NCI-H82 (cell line): Measurements from ENCODE around the gene CLEC3A.
"Not testable (repeated sequence)": the region's sequence is repeated elsewhere in the genome, so short reads cannot be mapped to it uniquely, and the experiment has no call there.

ENCODE experiments used
- DNase-seq: peaks from one replicate; lab custom pipeline; 2025; lab: John Stamatoyannopoulos, UW

CLEC3A gene, protein sequence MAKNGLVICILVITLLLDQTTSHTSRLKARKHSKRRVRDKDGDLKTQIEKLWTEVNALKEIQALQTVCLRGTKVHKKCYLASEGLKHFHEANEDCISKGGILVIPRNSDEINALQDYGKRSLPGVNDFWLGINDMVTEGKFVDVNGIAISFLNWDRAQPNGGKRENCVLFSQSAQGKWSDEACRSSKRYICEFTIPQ

DNA sequence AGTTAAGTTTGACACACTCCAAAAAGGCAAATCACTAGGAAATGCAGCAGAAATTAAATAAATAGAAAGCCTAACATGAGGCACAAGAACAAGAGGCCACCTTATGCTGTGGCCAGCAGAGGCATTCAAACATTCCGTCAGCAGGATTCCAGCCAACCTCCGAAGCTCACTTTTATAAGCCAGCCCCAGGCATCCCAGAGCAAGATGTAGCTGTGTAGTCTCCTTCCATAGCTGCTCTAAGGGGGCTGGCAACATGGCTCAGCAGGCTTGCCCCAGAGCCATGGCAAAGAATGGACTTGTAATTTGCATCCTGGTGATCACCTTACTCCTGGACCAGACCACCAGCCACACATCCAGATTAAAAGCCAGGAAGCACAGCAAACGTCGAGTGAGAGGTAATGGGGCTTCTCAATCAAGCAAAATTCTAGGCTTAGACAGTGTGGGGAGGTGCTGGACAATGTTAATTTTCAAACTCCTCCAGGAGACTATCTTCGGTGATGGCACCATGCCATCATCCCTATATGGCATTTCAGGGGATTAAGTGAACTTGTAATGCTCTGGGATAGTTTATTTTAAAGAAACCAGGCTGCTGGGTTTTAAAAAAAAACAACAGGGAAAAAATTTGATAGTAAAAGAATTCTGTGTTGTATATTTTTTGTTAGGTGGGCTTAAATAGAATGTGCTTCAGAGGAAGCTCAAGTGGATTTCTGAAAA, at the start of gene CLEC3A:
TSS of gene CLEC3A (plus strand) at position 202 of the 714 bp plus-strand sequence. CDS start at position 281, 79 bp downstream.
- DNase-seq: no peak

DNA sequence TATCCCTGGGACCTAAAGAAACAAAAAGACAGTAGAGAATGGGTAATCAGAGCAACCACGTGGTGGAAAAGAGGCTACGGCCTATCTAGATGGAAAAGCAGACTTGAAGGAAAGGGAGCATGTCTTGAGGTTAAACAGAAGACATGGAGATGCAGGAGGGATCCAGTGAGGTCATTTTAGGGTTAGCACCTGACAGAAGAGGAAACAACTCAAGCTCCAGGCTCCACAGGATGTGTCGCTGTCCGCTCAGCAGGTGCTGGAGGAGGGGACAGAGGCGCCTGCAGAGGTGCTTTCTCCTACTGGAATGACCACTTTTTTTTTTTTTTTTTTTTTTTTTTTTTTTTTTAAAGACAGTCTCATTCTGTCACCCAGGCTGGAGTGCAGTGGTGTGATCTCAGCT, 47.5 kb upstream of the CLEC3A start:
- no peak for DNase-seq

DNA sequence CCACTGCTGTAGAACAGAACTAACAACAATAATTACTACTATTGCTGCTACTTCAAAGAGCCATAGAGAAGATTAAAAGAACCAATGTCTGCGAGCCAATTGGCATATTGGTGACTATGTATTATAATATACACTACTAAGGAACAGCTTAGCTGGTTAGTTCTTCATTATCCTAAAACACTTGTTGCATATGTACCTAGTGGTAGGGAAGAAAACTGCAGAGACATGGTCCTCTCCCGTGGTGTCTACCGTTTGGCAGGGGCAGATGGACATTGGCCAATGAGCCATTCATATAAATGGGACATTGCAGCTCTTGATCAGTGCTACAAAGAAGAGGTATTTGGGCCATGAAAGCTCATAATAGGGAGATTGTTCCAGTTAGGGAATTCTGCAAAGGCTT, 46.4 kb upstream of the CLEC3A start:
- DNase-seq: no peak

DNA sequence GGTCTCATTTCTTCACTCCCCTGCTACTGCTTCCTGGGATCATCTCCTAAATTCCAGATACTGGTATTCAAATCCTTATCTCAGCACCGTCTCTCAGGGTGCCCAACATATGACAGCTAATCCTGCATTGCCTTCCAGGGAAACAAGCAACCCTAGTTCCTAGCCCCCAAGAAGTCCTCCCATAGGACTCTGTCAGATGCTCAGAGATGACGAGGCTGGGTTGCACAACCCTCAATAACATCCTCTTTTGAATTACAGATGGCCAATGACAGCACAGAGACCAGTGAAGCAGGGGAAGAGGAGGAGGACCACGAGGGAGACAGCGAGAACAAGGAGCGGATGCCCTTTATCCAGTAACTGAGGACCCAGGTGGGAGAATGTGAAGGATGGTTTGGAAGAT, 45.0 kb upstream of the CLEC3A start:
- DNase-seq: no peak

DNA sequence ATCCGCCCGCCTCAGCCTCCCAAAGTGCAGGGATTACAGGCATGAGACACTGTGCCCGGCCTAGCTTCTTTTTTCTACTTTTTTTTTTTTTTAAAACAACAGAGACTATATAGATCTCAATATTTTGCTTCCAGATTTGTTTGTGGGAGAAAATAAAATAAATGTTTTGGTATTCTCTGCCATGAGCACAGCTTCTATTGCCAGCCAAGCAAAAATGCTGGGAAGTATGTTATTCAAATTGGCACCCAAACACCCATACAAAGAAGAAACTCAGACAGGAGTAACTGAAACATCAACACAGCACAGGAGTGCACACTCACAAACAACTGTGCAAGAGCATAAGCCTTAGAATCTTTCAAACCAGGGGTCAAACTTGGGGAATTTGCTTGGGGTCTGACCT, 37.2 kb upstream of the CLEC3A start:
- DNase-seq: no peak

DNA sequence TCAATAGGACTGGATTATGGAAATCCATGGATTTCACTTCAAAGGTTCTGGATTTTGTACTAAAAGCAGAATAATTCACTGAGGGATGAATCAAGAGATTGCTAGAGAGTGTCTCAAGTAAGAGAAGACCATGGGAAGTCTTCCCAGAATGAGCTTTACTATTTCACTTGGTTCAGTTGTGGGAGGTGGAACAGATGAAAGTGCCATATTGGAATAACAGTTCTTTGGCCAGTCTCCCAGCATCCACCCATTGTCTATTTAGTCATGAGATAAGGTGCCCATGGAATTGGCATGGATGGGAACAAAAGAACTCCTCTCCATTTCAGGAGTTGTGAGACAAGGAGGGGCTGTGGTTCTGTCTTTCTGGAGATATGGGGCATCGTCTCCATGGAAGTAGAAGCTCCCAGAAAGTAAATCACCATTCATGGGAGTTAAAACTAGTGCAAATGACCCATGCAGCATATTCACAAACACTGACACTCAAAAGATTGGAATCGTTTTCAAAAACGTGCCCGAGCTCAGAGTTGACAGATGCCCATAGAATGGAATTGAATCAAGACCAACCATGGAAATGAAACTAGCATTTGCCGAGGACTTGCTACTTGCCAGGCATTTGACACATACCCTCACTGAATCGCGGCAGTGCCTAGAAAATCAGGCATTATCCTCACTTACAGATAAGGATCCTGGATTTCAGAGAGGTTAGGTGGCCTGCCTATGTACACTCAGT, 36.2 kb upstream of the CLEC3A start:
- no peak for DNase-seq

DNA sequence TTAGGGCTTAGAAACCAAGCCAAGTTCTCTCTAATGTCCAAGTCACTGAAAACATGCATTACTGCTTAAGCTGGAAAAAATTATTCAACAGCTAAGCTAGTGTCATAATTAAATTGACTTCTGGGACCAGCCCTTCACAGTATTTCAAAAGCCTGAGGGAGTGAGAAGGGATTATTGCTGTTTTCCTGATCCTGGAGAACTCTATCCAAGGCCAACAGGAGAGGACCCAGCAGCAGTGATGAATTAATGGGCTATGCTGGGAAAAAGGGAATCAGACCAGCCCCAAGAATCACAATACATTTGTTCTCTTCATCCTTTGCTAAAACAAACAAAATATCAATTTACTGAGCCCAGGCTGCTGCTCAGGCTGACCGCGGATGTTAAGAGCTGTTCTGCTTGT, 34.5 kb upstream of the CLEC3A start:
- DNase-seq: peak; percentile 15

DNA sequence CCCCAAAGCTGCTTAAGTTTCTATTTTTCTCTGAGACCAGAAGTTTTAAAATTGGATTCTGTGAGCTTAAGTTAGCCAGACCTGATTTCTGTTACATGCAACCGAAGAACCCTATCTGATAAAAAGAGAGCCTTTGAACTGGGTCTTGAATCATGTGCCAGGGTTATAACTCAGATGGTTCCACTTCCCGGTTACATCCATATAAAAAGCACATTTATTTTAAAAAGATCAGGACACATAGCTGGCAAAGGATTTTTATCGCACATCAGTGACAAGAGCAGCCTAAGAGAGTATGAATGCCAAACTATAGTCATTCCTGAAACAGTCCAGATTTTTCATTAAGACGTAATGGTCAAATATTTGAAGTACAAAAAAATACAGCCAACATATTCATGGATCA, 32.5 kb upstream of the CLEC3A start:
- DNase-seq: no peak

DNA sequence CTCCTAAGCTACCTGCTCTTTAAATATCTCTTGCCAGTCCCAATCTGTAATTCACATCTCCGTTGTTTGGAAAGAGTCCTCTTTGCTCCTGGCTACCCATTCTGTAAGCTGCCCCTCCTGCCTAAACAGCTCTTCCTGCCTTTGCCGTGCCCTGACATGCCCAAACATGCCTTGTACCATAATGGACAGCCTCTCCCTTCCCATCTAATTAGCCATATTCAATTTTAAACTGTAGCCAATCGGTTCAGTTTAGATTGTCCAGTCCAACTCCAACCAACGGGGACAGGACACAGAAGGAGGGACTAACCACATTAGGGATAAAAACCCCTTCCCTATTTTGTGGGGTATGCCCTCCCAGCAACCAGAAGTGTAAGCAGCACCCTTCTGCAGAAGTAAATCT, 30.6 kb upstream of the CLEC3A start:
- DNase-seq: no peak

DNA sequence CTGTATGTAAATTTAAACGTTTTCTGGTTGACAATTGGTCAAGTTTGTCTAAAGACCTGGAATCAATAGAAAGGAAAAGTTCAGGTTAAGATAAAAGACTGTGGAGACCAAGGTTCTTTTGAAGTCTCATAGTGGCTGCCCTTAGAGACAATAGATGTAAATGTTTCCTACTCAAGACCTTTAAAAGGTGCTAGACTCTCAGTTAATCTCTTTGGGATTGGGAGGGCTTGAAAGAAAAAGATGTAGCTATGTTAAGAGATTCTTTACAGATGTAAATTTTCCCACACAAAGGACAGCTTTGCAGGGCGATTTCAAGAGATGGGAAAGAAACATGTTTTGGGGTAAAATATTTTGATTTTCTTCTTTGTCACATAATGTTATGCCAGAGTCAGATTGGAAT, 30.0 kb upstream of the CLEC3A start:
- not testable (repeated sequence) for DNase-seq

DNA sequence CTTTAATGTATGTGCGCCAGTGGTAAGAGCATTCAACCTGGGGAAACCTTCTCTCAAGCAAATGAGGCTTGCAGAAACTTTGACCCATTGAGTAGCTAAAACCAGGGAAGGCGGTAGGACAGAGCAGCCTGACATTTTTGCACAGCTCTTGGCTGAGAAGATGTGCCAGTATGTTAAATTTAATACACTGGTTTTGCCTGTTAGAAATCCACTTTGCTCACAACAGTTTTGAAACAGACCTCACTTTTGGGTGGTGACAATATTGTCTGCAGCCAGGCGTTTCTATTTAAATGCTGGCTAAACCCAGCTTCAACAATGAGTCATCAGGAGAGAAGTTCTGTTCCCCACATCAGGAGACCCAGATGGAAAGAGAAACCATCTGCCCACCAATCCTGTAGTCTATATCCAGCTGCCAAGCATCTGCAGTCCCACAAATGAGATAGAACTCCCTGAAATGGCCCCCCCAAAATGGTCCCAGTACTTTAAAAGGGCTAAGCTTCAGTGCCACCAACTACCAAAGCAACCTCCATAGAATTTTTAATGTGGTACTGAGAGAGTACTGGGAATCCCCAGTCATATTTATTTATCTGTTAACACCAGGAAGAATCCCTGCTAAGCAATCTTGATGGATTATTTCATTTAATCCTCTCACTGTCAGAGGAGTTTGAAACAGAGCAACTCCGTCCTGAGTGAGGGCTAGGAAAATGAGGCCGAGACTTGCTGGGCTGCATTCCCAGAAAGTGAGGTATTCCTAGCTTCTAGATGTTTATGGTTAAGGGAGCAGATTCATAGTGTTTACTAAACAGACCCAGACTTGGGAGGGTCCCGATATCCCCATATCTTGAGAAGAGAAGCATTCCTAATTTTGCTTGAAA, 29.0 kb upstream of the CLEC3A start:
- peak; percentile 84 for DNase-seq

DNA sequence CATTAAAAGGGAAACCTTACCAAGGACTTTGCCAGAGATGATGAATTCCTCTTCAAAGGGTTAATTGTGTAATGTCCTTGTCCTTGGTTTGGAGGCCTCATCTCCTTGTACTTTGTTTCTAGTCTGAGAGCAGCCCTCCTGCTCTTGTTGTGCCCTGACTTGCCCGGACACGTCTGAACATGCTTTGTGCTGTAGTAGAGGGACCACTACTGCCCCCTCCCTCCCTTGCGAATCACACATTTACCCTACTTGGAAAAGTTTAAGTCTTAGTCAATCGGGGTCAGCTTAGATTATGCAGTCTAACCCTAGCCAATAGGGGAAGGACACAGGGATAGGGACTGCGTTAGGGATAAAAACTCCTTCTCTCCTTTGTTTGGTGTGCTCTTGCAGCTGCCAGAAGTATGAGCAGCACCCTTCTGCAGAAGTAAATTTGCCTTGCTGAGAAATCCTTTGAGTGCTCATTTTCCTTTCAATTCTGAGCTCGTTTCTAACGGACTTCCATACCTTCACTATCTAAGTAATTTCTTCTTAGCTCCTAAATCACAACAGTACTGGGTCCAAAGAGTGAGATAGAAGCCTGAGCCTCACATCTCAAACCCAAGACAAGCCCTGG, 26.4 kb upstream of the CLEC3A start:
- DNase-seq: no peak

DNA sequence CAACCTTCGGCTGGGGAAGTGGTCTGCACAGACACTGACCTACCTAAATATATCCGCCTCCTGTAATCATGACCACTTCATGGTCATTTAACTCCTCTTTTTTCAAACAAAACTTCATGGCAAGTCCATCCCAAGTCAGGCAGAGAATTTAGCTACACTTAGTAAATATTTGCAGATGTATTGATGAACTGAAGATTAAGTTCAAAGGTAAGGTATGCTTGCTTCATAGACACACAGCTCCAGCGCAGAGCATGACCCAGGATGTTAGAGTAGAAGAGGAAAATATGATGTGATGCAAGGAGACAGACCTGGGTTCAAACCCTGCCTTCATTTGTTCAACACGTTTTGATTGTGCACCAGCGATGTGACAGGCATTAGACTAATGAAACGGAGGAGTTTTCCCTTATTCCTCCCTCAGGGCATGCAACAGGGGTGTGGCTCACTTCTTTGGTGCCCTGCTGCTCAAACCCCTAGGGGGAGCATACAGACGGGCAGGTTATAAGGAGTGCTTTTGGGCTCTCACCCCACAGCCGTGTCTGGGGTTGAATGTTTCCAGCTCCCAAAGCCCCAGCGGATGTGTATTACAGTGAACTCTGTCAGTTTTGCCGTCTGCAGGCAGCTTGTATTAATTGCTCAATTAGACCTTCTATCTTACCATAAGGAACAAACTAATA, 23.9 kb upstream of the CLEC3A start:
- no peak for DNase-seq

DNA sequence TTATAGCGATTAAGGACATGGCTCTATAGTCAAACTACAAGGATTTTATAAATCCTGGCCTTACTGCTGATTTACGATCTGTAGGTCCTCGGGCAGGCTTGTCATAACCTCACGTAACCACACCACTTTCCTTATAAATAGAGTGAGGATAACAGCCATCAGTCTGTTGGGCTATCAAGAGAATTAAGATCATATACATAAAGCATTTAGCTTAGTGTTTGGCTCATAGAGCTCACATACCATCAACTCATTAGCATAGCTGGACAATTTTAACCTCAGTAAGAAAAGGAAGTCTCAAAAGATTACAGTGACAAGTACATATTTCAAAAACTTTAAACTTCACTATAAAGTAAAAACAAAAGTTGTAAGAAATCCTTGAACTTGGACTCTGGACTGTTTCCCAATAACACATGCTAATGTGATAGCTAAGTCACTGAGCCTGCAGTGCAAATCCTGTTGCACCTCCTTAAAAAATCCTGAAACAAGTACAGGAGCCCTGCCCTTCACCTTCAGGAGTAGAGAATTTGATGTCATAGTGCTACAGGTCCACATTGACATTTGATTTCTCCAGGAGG, 20.8 kb upstream of the CLEC3A start:
- DNase-seq: no peak

DNA sequence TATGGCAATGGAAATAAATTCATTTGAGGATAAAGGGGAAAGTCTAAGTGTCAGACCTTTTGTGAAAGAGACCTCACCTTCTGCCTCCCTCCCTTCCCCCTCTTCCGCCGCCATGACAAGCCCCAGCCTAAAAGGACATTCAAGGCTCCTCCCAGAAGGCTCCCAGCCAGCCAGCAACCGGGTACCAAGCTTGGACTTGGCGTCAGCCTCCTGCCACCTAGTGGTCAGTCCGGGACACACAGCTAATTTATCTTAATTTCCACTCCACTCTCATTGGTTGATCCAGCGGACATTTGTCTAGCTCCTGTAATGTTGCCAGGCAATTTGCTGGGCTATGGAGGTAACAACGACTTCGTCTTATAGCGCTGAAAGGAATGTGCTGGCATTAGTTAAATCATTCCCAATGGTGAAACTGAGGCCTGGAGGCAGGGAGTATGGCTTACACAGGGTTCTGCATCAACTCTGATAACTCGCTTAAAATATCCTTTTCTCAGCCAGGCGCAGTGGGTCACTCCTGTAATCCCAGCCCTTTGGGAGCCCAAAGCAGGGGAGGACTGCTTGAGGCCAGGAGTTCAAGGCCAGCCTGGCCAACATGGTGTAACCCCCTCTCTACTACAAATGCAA, 19.3 kb upstream of the CLEC3A start:
- DNase-seq: peak; percentile 97

DNA sequence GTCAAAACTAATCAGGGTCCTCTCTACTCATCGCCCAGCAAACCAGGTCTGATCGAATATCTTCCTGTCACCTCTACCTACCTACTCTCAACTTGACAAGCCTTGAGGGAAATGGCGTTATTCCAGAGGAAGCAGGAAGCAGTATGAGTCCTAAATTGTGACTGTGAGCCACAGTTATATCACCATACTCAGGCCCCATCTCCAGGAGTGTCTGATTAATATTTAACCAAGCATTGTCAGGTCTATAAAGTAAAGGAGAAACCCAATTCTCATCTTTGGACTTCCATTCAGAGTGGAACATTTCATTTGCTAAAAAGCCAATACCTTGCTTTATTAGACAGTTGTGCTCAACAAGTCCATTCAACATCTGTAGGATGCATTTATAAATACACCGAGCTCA, 17.8 kb upstream of the CLEC3A start:
- no peak for DNase-seq

DNA sequence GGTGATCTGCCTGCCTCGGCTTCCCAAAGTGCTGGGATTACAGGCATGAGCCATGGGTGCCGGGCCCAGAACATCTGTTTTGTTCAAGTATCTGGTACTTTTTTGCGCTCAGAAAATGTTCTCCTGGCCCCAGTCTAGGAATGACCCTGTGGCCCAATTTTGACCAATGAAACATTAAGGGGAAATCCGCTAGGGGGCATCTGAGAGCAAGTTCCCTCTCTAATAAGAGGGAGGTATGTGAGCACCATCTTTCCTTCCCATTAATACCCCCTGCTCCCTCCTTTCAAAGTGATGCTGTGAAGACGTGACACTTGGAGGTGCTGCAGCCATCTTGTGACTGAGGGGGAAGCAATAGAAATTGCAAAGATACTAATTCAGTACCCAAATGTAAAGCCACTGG, 16.5 kb upstream of the CLEC3A start:
- peak; percentile 57 for DNase-seq

DNA sequence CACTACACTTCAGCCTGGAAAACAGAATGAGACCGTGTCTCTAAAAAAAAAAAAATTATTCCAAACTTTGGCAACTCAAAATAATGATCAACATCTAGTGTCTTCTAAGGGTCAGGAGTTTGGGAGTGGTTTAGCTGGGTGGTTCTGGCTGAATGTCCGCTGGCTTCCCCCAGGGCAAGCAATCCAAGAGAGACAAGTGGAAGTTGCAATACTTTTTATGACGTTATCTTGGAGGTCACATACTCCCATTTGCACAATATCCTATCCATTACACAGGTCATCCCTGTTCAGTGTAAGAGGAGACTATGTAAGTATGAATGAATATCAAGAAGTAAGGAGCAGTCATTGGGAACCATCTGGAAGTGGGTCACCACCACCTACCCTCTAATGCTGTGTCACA, 15.2 kb upstream of the CLEC3A start:
- DNase-seq: no peak

DNA sequence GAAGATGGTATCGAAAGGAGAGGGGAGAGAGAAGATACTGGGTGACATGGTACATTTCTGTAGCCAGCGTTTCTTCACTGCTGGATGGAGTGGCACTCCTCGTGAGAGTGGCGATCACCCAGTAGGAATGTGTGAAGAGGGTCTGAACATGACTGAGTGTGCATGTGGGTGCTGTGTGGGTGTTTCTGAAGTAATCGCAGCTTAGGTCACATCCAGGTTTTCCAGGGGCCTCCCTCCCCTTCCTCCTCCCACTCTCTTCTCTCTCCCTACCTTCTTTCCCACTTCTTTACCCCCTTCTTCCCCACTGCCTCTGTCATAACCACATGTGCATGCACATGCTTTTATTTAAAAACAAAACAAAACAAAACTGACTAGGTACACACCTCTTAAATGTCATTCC, 1.8 kb downstream of the CLEC3A start:
- DNase-seq: no peak

DNA sequence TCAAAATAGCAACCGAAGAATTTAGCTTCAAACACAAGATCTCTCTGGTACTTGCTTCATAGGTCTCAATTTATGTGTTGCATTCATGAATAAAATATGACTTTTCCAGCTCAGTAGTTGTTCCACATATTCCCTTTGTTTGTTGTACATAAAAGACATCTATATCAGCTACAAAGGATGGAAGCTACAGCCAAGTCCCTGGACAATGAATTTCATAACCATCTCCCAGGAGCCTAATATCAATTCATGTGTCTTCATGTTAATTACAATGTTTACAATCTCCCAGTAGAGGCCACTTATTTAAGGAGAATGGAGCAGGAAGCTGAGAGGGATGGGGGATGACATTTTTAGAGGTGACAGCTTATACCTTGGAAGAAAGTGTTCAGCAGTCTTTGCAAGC, 3.3 kb downstream of the CLEC3A start:
- DNase-seq: no peak

DNA sequence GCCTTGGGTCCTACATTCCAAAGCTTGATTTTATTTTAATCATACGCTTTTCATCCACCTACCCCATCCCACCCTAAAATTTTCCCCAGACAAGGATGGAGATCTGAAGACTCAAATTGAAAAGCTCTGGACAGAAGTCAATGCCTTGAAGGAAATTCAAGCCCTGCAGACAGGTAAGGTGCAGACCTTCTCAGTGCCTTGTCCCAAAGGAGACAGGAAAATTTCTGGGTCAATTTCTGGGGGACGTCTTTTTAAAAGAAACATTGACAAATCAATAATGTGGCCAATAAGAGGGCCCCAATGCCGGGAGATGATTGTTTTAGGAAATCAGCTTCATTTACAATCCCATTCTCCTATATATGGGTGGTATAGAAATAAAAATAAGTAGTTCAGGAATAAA, 5.7 kb downstream of the CLEC3A start:
- no peak for DNase-seq
